Muscle layer of duodenum (tissue), 2 donors: ENCODE results near the gene C16orf86.
"Not testable (repeated sequence)": the region's sequence is repeated elsewhere in the genome, so short reads cannot be mapped to it uniquely, and the experiment has no call there.

Experiments used
- H3K27ac ChIP-seq: one replicate; pipeline ENCODE4 v1.7.0; 2013; ENCODE audit warnings: mild to moderate bottlenecking, low read length
- H3K27me3 ChIP-seq: one replicate; pipeline ENCODE4 v1.7.0; 2013; ENCODE audit warnings: low read depth, mild to moderate bottlenecking, control low read depth, low read length
- H3K36me3 ChIP-seq, 2 donors: one replicate each; pipeline ENCODE4 v1.7.0; 2013; ENCODE audit warnings: low read length in 2 of 2, control low read depth in 1 of 2, mild to moderate bottlenecking in 1 of 2; ENCODE audit not compliant: insufficient read depth in 2 of 2, control insufficient read depth in 1 of 2
- H3K4me1 ChIP-seq, 2 donors: one replicate each; pipeline ENCODE4 v1.7.0; 2013; ENCODE audit warnings: low read length in 2 of 2, mild to moderate bottlenecking in 2 of 2, control low read depth in 1 of 2, moderate library complexity in 1 of 2; ENCODE audit not compliant: insufficient read depth in 2 of 2, control insufficient read depth in 1 of 2
- H3K4me3 ChIP-seq, 2 donors: one replicate each; pipeline ENCODE4 v1.7.0; 2013; ENCODE audit warnings: low read length in 2 of 2, low read depth in 1 of 2, mild to moderate bottlenecking in 1 of 2
- H3K9me3 ChIP-seq, 2 donors: one replicate each; pipeline ENCODE4 v1.7.0; 2013; ENCODE audit warnings: low read length in 2 of 2, control low read depth in 1 of 2, mild to moderate bottlenecking in 1 of 2; ENCODE audit not compliant: control insufficient read depth in 1 of 2
- donor health status: healthy.

Gene C16orf86

DNA sequence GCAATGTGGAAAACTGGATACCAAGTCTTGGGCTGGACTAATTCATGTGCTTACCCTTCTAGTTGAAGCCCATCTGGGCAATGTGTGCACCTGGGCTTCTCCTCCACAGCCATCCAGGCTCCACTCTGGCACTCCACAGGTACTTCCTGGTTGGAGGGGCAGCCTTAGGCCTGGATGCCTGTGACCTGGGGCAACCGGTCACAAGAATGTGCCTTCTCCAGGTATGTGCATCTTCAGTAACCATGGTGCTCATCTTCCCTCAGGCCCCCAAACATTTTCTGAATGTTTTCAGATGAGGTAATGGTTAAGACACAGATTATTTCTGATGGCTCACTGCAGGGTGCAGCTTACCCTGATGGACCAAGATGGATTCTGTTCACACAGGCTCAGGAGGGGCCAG is 11.1 kb downstream of the C16orf86 start:
- no peak overlapping the region for H3K4me3 ChIP-seq
- H3K27me3 ChIP-seq: no peaks in the 10 kb centered on the region
- H3K36me3 ChIP-seq: no peaks in the 10 kb centered on the region
- H3K27ac ChIP-seq: no peak overlapping the region
- H3K4me1 ChIP-seq: peaks cover 9 to 11% of the 10 kb centered on the region in 2 donors
- no peaks in the 10 kb centered on the region for H3K9me3 ChIP-seq

- Histone ChIP-seq H3K4me1 (peaks cover 3 to 4% of the 10 kb centered on the region in 2 donors), H3K27me3 (no peaks in the 10 kb centered on the region), H3K27ac (no peak overlapping the region), H3K36me3 (peaks cover 0 to under 1% of the 10 kb centered on the region in 2 donors), H3K9me3 (no peaks in the 10 kb centered on the region), H3K4me3 (no peak overlapping the region)
These were observed 11.9 kb downstream of the C16orf86 start for GRCh38 chr16:67678354-67679023.

DNA sequence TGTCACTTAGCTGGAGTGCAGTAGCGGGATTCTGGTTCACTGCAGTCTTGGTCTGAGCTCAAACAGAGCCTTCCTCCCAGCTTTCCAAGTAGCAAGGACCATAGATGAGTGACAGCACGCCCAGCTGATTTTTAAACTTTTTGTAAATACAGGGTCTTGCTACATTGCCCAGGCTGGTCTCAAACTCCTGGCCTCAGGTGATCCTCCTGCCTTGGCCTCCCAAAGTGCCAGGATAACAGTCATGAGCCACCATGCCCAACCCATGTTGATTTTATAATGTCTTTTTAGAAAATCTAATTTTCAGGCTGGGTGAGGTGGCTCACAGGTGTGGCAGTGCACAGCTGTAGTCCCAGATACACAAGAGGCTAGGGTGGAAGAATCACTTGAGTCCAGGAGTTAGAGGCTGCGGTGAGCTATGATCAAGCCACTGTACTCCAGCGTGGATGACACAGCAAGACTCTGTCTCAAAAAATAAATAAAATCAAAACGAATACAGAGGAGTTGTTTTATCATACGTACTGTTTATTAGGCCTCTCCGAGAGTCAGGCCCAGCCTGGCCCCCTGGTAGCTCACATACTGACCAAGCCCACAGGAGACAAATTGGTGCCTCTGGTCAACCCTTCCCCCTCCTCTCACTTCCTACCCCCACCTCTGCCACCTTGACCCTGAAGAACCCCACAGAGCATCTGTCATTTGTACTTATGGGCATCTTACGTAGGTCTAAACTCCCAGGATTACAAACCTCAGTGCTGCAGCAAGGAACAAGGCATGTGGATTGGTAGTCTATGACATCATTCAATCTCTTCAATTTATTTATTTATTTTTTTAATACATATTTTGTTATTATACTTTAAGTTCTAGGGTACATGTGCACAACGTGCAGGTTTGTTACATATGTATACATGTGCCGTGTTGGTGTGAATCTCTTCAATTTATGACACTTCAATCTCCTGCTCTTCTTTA is 13.6 kb downstream of the C16orf86 start:
- no peaks in the 10 kb centered on the region for H3K27me3 ChIP-seq
- H3K4me1 ChIP-seq: peaks cover 0 to 3% of the 10 kb centered on the region in 2 donors
- H3K4me3 ChIP-seq: no peak overlapping the region
- H3K27ac ChIP-seq: no peak overlapping the region
- H3K9me3 ChIP-seq: no peaks in the 10 kb centered on the region
- H3K36me3 ChIP-seq: peaks cover 11 to 12% of the 10 kb centered on the region in 2 donors

GRCh38 chr16:67683767-67684166 is 17.2 kb downstream of the C16orf86 start:
- Histone ChIP-seq H3K4me1 (no peaks in the 10 kb centered on the region), H3K36me3 (peaks cover 13 to 15% of the 10 kb centered on the region in 2 donors), H3K27ac (no peak overlapping the region), H3K9me3 (no peaks in the 10 kb centered on the region), H3K27me3 (no peaks in the 10 kb centered on the region), H3K4me3 (no peak overlapping the region)

DNA sequence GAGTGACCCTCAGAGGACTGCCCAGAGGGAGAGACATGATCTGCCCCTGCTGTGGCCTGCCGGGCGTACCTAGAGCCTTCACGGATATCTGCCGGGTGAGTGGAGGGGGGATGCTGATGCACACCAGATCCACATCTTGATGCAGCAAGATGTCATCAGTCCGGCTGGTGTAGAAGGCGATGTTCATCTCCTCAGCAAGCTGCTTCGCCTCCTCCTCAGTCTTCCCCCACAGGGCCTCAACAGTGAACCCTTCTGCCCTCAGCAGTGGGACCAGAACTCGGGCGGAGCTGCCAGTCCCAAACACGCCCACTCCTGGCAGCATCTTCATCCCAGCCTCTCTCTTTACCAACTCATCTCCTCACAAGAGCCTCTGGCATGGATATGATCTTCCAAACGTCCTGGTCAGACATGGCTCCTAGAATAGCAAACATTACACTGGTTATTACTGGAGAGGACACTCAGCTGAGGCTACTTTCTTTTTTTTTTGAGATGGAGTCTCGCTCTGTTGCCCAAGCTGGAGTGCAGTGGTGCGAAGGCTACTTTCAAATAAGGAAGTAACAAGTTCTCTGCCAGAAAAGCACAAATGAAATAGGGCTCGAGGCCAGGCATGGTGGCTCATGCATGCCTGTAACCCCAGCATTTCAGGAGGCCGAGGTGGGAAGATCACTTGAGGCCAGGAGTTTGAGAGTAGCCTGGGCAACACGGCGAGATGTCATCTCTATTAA is 18.9 kb downstream of the C16orf86 start:
- no peak overlapping the region for H3K4me3 ChIP-seq
- no peaks in the 10 kb centered on the region for H3K4me1 ChIP-seq
- no peaks in the 10 kb centered on the region for H3K9me3 ChIP-seq
- H3K27me3 ChIP-seq: no peaks in the 10 kb centered on the region
- H3K36me3 ChIP-seq: peaks cover 13 to 15% of the 10 kb centered on the region in 2 donors
- H3K27ac ChIP-seq: peak overlapping the region; percentile 16

DNA sequence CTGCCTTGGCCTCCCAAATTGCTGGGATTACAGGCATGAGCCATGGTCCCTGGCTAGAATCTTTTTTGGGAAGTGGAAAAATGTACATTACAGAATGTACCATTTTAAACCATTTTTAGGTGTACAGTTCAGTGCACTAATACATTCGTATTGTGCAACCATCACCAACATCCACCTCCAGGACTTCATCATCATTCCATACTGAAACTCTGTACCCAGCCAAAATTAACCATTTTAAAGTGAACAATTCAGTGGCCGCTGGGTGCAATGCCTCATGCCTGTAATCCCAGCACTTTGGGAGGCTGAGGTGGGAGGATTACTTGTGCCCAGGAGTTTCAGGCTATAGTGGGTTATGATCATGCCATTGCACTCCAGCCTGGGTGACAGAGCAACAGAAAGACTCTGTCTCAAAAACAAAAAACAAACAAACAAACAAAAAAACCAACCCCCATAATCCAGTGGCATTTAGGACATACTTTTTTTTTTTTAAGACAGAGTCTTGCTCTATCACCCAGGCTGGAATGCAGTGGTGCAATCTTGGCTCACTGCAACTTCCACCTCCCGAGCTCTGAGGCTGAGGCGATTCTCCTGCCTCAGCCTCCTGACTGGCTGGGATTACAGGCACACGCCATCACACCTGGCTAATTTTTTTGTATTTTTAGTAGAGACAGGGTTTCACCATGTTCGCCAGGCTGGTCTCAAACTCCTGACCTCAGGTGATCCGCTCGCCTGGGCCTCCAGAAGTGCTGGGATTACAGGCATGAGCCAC is 27.1 kb downstream of the C16orf86 start:
- not testable (repeated sequence) for H3K27ac ChIP-seq

GRCh38 chr16:67694611-67695010 is 28.0 kb downstream of the C16orf86 start:
- Histone ChIP-seq H3K9me3 (no peaks in the 10 kb centered on the region), H3K36me3 (no peaks in the 10 kb centered on the region), H3K27ac (no peak overlapping the region), H3K27me3 (no peaks in the 10 kb centered on the region), H3K4me3 (no peak overlapping the region), H3K4me1 (no peaks in the 10 kb centered on the region)

More for the DNA sequence above, 27.1 kb downstream of the C16orf86 start:
- not testable (repeated sequence) for H3K4me1 ChIP-seq, H3K36me3 ChIP-seq, H3K9me3 ChIP-seq, H3K4me3 ChIP-seq, H3K27me3 ChIP-seq

DNA sequence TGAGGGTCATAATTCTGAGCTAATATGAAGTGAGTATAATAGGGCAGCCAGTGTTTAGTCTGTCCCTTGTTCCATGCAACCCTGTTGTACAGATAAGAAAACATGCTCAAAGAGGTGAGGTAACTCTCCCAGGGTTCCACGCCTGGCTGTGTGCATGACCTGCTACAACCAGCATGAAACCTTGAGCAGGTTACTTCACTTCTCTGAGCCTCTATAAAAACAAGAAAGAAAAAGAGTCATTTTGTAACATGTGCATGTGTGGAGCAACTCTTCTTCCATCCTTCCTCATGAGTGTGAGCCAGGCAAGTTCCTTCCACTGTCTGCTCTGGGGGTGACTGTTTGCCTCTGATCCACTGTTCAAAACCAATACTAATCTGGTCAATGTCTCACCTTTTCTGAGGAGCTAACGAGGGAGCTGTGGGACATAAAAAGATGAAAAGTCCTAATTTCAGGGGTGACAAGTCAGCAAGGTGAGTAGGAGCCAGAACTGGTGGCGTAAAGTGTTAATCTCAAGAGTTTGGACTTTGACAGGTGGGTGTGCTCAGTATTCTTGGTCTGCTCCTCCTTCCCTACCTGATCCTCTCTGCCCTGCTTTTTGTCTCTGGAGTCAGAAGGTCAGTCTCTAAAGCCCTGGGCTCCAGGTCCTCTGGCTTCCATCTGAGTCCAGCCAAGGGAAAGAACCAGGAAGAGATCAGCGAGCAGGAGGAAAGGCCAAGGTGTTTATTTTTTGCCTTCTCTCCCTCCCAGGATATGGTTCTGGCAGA is 31.0 kb downstream of the C16orf86 start:
- Histone ChIP-seq H3K9me3 (no peaks in the 10 kb centered on the region), H3K4me1 (no peaks in the 10 kb centered on the region), H3K36me3 (no peaks in the 10 kb centered on the region), H3K27ac (no peak overlapping the region), H3K27me3 (no peaks in the 10 kb centered on the region), H3K4me3 (no peak overlapping the region)

DNA sequence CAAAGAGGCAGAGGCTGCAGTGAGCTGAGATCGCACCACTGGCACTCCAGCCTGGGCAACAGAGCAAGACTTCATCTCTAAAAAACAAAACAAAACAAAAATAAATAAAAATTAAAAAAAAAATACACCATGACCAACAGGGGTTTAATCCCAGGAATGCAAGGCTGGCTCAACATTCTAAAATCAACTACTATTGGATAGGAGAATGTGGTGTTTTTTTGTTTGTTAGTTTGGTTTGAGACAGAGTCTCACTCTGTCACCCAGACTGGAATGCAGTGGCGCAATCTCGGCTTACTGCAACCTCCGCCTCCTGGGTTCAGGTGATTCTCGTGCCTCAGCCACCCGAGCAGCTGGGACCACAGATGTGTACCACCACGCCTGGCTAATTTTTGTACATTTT is 32.7 kb downstream of the C16orf86 start:
- no peaks in the 10 kb centered on the region for H3K36me3 ChIP-seq
- no peaks in the 10 kb centered on the region for H3K27me3 ChIP-seq

GRCh38 chr16:67701420-67701819 is 34.8 kb downstream of the C16orf86 start:
- Histone ChIP-seq H3K27ac (no peak overlapping the region), H3K4me1 (no peaks in the 10 kb centered on the region), H3K36me3 (no peaks in the 10 kb centered on the region), H3K4me3 (no peak overlapping the region), H3K9me3 (no peaks in the 10 kb centered on the region), H3K27me3 (no peaks in the 10 kb centered on the region)

More for the DNA sequence above, 32.7 kb downstream of the C16orf86 start:
- no peak overlapping the region for H3K4me3 ChIP-seq
- H3K9me3 ChIP-seq: no peaks in the 10 kb centered on the region
- no peaks in the 10 kb centered on the region for H3K4me1 ChIP-seq
- no peak overlapping the region for H3K27ac ChIP-seq
